Liver (tissue), 9 donors: ENCODE results near the gene TTC34. TPM values are rescaled to one million over a fixed set of nuclear protein-coding genes. Genes with fewer than 3 reads are reported as not detected.

Source experiments
- DNase-seq: peaks from one replicate; pipeline ENCODE4 v3.0.0-alpha.2; 2017; ENCODE audit warnings: low spot score
- H3K27ac ChIP-seq, 2 donors: one replicate each; pipeline ENCODE4 v1.7.0; 2013; ENCODE audit warnings: inconsistent platforms in 2 of 2, low read length in 2 of 2, control low read depth in 1 of 2, low read depth in 1 of 2, mild to moderate bottlenecking in 1 of 2
- H3K27me3 ChIP-seq, 4 donors: one replicate each; pipeline versions ENCODE4 v1.6.1 to v1.7.0; 2013; ENCODE audit warnings: low read length in 3 of 4, inconsistent platforms in 1 of 4, mild to moderate bottlenecking in 1 of 4, moderate library complexity in 1 of 4; ENCODE audit not compliant: control insufficient read depth in 4 of 4, insufficient read depth in 4 of 4
- H3K36me3 ChIP-seq, 4 donors: one replicate each; pipeline versions ENCODE4 v1.6.1 to v1.7.0; 2013; ENCODE audit warnings: low read length in 3 of 4, mild to moderate bottlenecking in 3 of 4, low read depth in 1 of 4, moderate library complexity in 1 of 4; ENCODE audit not compliant: control insufficient read depth in 4 of 4, insufficient read depth in 3 of 4
- H3K4me1 ChIP-seq, 4 donors: one replicate each; pipeline versions ENCODE4 v1.6.1 to v1.7.0; 2013; ENCODE audit warnings: low read length in 3 of 4, mild to moderate bottlenecking in 3 of 4, moderate library complexity in 1 of 4; ENCODE audit not compliant: control insufficient read depth in 4 of 4, insufficient read depth in 4 of 4
- H3K4me3 ChIP-seq, 3 donors: one replicate each; pipeline versions ENCODE4 v1.6.1 to v1.7.0; 2013; ENCODE audit warnings: low read length in 3 of 3, control low read depth in 1 of 3, low read depth in 1 of 3, mild to moderate bottlenecking in 1 of 3
- H3K9ac ChIP-seq, 2 donors: one replicate each; pipeline ENCODE4 v1.7.0; 2013; ENCODE audit warnings: low read length in 2 of 2, mild to moderate bottlenecking in 2 of 2, moderate library complexity in 2 of 2, control low read depth in 1 of 2, low read depth in 1 of 2
- H3K9me3 ChIP-seq, 4 donors: one replicate each; pipeline versions ENCODE4 v1.6.1 to v1.7.0; 2013; ENCODE audit warnings: low read length in 3 of 4; ENCODE audit not compliant: control insufficient read depth in 4 of 4
- ATF3 ChIP-seq: IDR thresholded peaks from 2 replicates; pipeline ENCODE4 v1.6.1; 2016; ENCODE audit warnings: antibody characterized with exemption
- EGR1 ChIP-seq, 2 donors: IDR thresholded peaks; 2 replicates each; pipeline ENCODE4 v1.6.1; 2016 to 2018; ENCODE audit warnings: antibody characterized with exemption in 2 of 2, low read depth in 2 of 2
- FOXA1 ChIP-seq: IDR thresholded peaks from 2 replicates; pipeline ENCODE4 v1.6.1; 2016; ENCODE audit warnings: antibody characterized with exemption
- FOXA2 ChIP-seq: IDR thresholded peaks from 2 replicates; pipeline ENCODE4 v1.6.1; 2016; ENCODE audit warnings: antibody characterized with exemption
- GABPA ChIP-seq, 2 donors: IDR thresholded peaks in 1 of 2; conservative IDR thresholded peaks in 1 of 2; 2 replicates each; pipeline ENCODE4 v1.6.1; 2016; ENCODE audit warnings: antibody characterized with exemption in 2 of 2, mild to moderate bottlenecking in 1 of 2, moderate library complexity in 1 of 2
- HNF4A ChIP-seq, 2 donors: conservative IDR thresholded peaks; 2 replicates each; pipeline ENCODE4 v1.6.1; 2016; ENCODE audit warnings: antibody characterized with exemption in 2 of 2, mild to moderate bottlenecking in 2 of 2
- HNF4G ChIP-seq: IDR thresholded peaks from 2 replicates; pipeline ENCODE4 v1.6.1; 2016; ENCODE audit warnings: antibody characterized with exemption
- JUND ChIP-seq, 2 donors: IDR thresholded peaks; 2 replicates each; pipeline ENCODE4 v1.6.1; 2016; ENCODE audit warnings: antibody characterized with exemption in 2 of 2
- MAX ChIP-seq: IDR thresholded peaks from 2 replicates; pipeline ENCODE4 v1.6.1; 2016; ENCODE audit warnings: antibody characterized with exemption
- NR2F2 ChIP-seq: IDR thresholded peaks from 2 replicates; pipeline ENCODE4 v1.6.1; 2016; ENCODE audit warnings: antibody characterized with exemption
- RAD21 ChIP-seq, 2 donors: IDR thresholded peaks; 2 replicates each; pipeline ENCODE4 v1.6.1; 2016; ENCODE audit warnings: antibody characterized with exemption in 2 of 2, mild to moderate bottlenecking in 2 of 2
- REST ChIP-seq: IDR thresholded peaks from 2 replicates; pipeline ENCODE4 v1.6.1; 2016; ENCODE audit warnings: antibody characterized with exemption, mild to moderate bottlenecking
- RXRA ChIP-seq, 2 donors: IDR thresholded peaks; 2 replicates each; pipeline ENCODE4 v1.6.1; 2017 to 2018; ENCODE audit warnings: antibody characterized with exemption in 2 of 2, mild to moderate bottlenecking in 1 of 2
- SP1 ChIP-seq: IDR thresholded peaks from 2 replicates; pipeline ENCODE4 v1.6.1; 2018; ENCODE audit warnings: antibody characterized with exemption, mild to moderate bottlenecking
- TAF1 ChIP-seq: conservative IDR thresholded peaks from 2 replicates; pipeline ENCODE4 v1.6.1; 2016; ENCODE audit warnings: antibody characterized with exemption, mild to moderate bottlenecking
- YY1 ChIP-seq: IDR thresholded peaks from 2 replicates; pipeline ENCODE4 v1.6.1; 2016; ENCODE audit warnings: antibody characterized with exemption, mild to moderate bottlenecking
- ZBTB33 ChIP-seq: IDR thresholded peaks from 2 replicates; pipeline ENCODE4 v1.6.1; 2016; ENCODE audit warnings: antibody characterized with exemption
- WGBS: extraction: QIAGEN DNeasy Blood & Tissue Kit; methylation state at CpG from one replicate; pipeline ENCODE4 v1.1.7; 2013; 5-methylcytosine and 5-hydroxymethylcytosine counted together
- polyA plus RNA-seq, 2 donors: library from polyadenylated mRNA; stranded (reverse) in 1 of 2; unstranded in 1 of 2; fragments of 200-250 nt in 1 of 2; fragments of >200 nt in 1 of 2; fragmentation: Nextera tagmentation in 1 of 2; extraction: Ambion mirVana in 1 of 2; gene quantifications; one replicate each; pipeline versions ENCODE4 v1.2.1 to v1.2.3, GENCODE V29; 2013 to 2015
- total RNA-seq, 2 donors: library from RNA; depleted of rRNA; stranded (reverse); fragments of >200 nt; gene quantifications; one replicate each; pipeline ENCODE4 v1.2.3, GENCODE V29; 2014
- donor health status: healthy.
- donor health status: healthy.
- donor health status: healthy.
- donor health status: healthy.
- donor health status: healthy.

Gene TTC34
- total and polyA plus RNA-seq, 4 donors: 0.01 to 0.25 (median 0.08) TPM; not detected in 1

- 87% methylated on average over 23 of the region's 23 CpGs for WGBS
- peaks cover 0 to 7% (median 3%) of the 10 kb centered on the region in 4 donors for H3K27me3 ChIP-seq
- DNase-seq: no peak
Observed at GRCh38 chr1:2629627-2630497, 171.6 kb downstream of the TTC34 start.

GRCh38 chr1:2628933-2629626 is 172.4 kb downstream of the TTC34 start:
- Histone ChIP-seq H3K9ac (no peak overlapping the region), H3K27me3 (peaks cover 0 to 7% (median 3%) of the 10 kb centered on the region in 4 donors), H3K4me3 (no peak overlapping the region), H3K27ac (no peak overlapping the region), H3K4me1 (no peaks in the 10 kb centered on the region), H3K9me3 (no peaks in the 10 kb centered on the region), H3K36me3 (no peaks in the 10 kb centered on the region)
- no peak for TF ChIP-seq SP1
- no peak for DNase-seq
- 4% methylated on average over 64 of the region's 64 CpGs for WGBS

More at GRCh38 chr1:2629627-2630497, 171.6 kb downstream of the TTC34 start:
- Histone ChIP-seq H3K4me1 (no peaks in the 10 kb centered on the region), H3K9ac (no peak overlapping the region), H3K9me3 (no peaks in the 10 kb centered on the region), H3K27ac (no peak overlapping the region), H3K36me3 (no peaks in the 10 kb centered on the region), H3K4me3 (no peak overlapping the region)
- no peak for TF ChIP-seq ZBTB33

DNA sequence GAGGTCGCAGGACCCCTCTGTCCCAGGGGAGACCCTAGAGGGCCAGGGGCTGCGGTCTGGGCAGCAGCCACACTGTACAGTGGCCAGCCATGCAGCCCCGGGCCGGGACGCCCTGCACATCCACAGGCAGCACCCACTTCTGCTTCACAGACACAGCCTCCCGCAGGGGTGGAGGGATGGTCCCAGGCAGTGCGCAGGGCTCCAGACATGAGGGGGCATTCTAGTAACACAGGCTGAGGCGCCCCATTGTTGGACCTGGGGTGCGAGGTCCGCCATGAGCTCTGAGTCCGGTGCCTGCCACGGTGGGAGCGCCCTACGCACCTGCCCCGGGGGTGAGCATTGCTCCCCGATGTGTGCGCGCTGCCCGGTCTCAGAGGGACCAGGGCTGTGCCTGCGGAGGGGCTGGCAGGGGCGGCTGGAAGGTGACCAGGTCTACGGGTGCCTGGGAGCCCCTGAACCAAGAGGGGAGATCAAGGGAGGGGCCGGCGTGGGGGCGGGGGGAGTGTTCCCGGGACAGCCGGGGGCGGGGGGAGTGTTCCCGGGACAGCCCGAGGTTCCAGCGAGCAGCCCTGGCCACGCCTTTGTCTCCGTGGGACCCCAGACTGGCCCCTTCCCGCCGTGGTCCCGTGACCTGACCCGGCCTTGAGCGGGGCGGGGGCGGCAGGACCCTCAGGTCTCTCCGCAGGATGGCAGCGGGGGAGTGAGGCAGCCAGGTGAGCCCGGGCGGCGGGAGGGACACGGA is 173.1 kb downstream of the TTC34 start:
- Histone ChIP-seq H3K9ac (no peak overlapping the region), H3K36me3 (no peaks in the 10 kb centered on the region), H3K4me3 (no peak overlapping the region), H3K27me3 (peaks cover 0 to 7% (median 3%) of the 10 kb centered on the region in 4 donors), H3K27ac (no peak overlapping the region), H3K9me3 (no peaks in the 10 kb centered on the region), H3K4me1 (no peaks in the 10 kb centered on the region)
- 9% methylated on average over 46 of the region's 46 CpGs for WGBS
- no peak for DNase-seq
- TF ChIP-seq JUND (IDR thresholded peaks at IDR 0.05) (no peak), YY1 (no peak), NR2F2 (no peak), GABPA (IDR thresholded peaks at IDR 0.05 in 1 of 2, conservative IDR thresholded peaks at IDR 0.05 in 1 of 2) (no peak), RAD21 (IDR thresholded peaks at IDR 0.05) (no peak), MAX (no peak), FOXA2 (no peak), ZBTB33 (no peak), REST (no peak), SP1 (no peak), RXRA (IDR thresholded peaks at IDR 0.05) (no peak), HNF4G (no peak), FOXA1 (no peak), EGR1 (IDR thresholded peaks at IDR 0.05; ENCODE audit: low read depth in 2 of 2) (no peak), TAF1 (no peak), ATF3 (no peak), HNF4A (conservative IDR thresholded peaks at IDR 0.05) (no peak)
